H1 (cell line): ENCODE results near the gene POLR2L. TPM values are rescaled to one million over a fixed set of nuclear protein-coding genes. Genes with fewer than 3 reads are reported as not detected.

Experiments used
- CTCF ChIA-PET: fragments of 300-600 bp; sonication (Branson Sonifier 250); formaldehyde crosslinking; loops from one replicate; lab custom pipeline; 2021; ENCODE audit not compliant: partially characterized antibody; lab: Charles Lee
- POLR2A ChIA-PET: fragments of 300-600 bp; sonication (Branson Sonifier 250); formaldehyde crosslinking; loops from one replicate; lab custom pipeline; 2021; ENCODE audit warnings: inconsistent platforms; ENCODE audit not compliant: partially characterized antibody; lab: Charles Lee
- DNase-seq, 2 experiments: peaks; one replicate each; pipeline versions ENCODE4 v3.0.0 to v3.0.0-alpha.2; 2010 to 2022; ENCODE audit warnings: low spot score in 2 of 2, low read depth in 1 of 2, mixed read lengths in 1 of 2
- FAIRE-seq: peaks from 2 replicates; lab custom pipeline; 2011; peaks lifted over from hg19 to GRCh38; lab: Jason Lieb, UNC
- H2AFZ ChIP-seq: 2 replicates; pipeline ENCODE4 v1.8.1; 2012; ENCODE audit warnings: low read length, inconsistent platforms
- H2AK5ac ChIP-seq: 2 replicates; pipeline ENCODE4 v1.6.1; 2013; ENCODE audit warnings: low read depth, low read length
- H2BK120ac ChIP-seq: replicated peaks from 2 replicates; pipeline ENCODE3; 2013; ENCODE audit warnings: low read depth, low read length, inconsistent platforms
- H2BK12ac ChIP-seq: 2 replicates; pipeline ENCODE4 v1.6.1; 2013; ENCODE audit warnings: low read depth, low read length
- H2BK15ac ChIP-seq: 2 replicates; pipeline ENCODE4 v1.6.1; 2013; ENCODE audit warnings: low read length
- H2BK20ac ChIP-seq: 2 replicates; pipeline ENCODE4 v1.6.1; 2013; ENCODE audit warnings: low read length
- H2BK5ac ChIP-seq: 2 replicates; pipeline ENCODE4 v1.6.1; 2013; ENCODE audit warnings: low read depth, low read length
- H3K14ac ChIP-seq: 2 replicates; pipeline ENCODE4 v1.6.1; 2013; ENCODE audit warnings: inconsistent platforms; ENCODE audit not compliant: insufficient read length
- H3K18ac ChIP-seq: 2 replicates; pipeline ENCODE4 v1.6.1; 2013; ENCODE audit warnings: low read length; ENCODE audit errors: extremely low read depth
- H3K23ac ChIP-seq: 2 replicates; pipeline ENCODE4 v1.6.1; 2013; ENCODE audit warnings: inconsistent platforms; ENCODE audit not compliant: insufficient read length
- H3K23me2 ChIP-seq: 2 replicates; pipeline ENCODE4 v1.6.1; 2013; ENCODE audit warnings: low read depth, low read length
- H3K27ac ChIP-seq: 2 replicates; pipeline ENCODE4 v1.6.1; 2011; ENCODE audit warnings: low read depth, low read length, inconsistent platforms
- H3K27me3 ChIP-seq, 4 experiments: replicated peaks in 1 of 4; 1 replicate in 1 of 4; 2 replicates in 3 of 4; pipeline versions ENCODE4 v1.6.1 to v1.8.1; 2011 to 2013; ENCODE audit warnings: low read length in 3 of 4, mild to moderate bottlenecking in 3 of 4, inconsistent platforms in 2 of 4, mixed read lengths in 2 of 4, moderate library complexity in 1 of 4; ENCODE audit not compliant: control insufficient read depth in 3 of 4, insufficient read depth in 3 of 4; ENCODE audit errors: extremely low read depth in 1 of 4
- H3K36me3 ChIP-seq, 4 experiments: 2 replicates each; pipeline versions ENCODE4 v1.6.1 to v1.8.1; 2011 to 2013; ENCODE audit warnings: mild to moderate bottlenecking in 4 of 4, low read length in 3 of 4, moderate library complexity in 2 of 4, control low read depth in 1 of 4, inconsistent platforms in 1 of 4; ENCODE audit not compliant: insufficient read depth in 4 of 4, control insufficient read depth in 2 of 4
- H3K4ac ChIP-seq: replicated peaks from 2 replicates; pipeline ENCODE3; 2013; ENCODE audit warnings: low read length, low read depth, mixed read lengths, inconsistent platforms; ENCODE audit not compliant: insufficient read length
- H3K4me1 ChIP-seq, 4 experiments: replicated peaks in 1 of 4; 1 replicate in 1 of 4; 2 replicates in 3 of 4; pipeline versions ENCODE4 v1.6.1 to v1.8.1; 2011 to 2013; ENCODE audit warnings: low read length in 3 of 4, inconsistent platforms in 2 of 4, mixed read lengths in 1 of 4; ENCODE audit not compliant: insufficient read depth in 4 of 4, control insufficient read depth in 3 of 4
- H3K4me2 ChIP-seq, 2 experiments: 2 replicates each; pipeline versions ENCODE4 v1.6.1 to v1.8.1; 2011 to 2013; ENCODE audit warnings: low read depth in 2 of 2, low read length in 2 of 2, control low read depth in 1 of 2, inconsistent platforms in 1 of 2, mild to moderate bottlenecking in 1 of 2; ENCODE audit not compliant: insufficient read depth in 1 of 2
- H3K4me3 ChIP-seq, 4 experiments: fragments of 200-600, 300-600 bp in 1 of 4; sonication (generic), shearing (Covaris generic), sonication (Bioruptor Twin) in 1 of 4; 2 replicates each; pipeline versions ENCODE4 v1.5.1 to v1.8.1; 2011 to 2016; ENCODE audit warnings: low read length in 4 of 4, low read depth in 3 of 4, control low read depth in 2 of 4, inconsistent platforms in 2 of 4, mild to moderate bottlenecking in 2 of 4, mixed read lengths in 1 of 4, moderate library complexity in 1 of 4; ENCODE audit not compliant: insufficient read depth in 2 of 4; ENCODE audit errors: extremely low read depth in 1 of 4
- H3K56ac ChIP-seq: replicated peaks from 2 replicates; pipeline ENCODE3; 2013; ENCODE audit warnings: low read depth, mild to moderate bottlenecking, mixed read lengths, low read length, inconsistent platforms; ENCODE audit not compliant: insufficient read length
- H3K79me1 ChIP-seq: 2 replicates; pipeline ENCODE4 v1.6.1; 2013; ENCODE audit warnings: low read depth, low read length, control low read depth
- H3K79me2 ChIP-seq, 2 experiments: 2 replicates each; pipeline versions ENCODE4 v1.6.1 to v1.8.1; 2012 to 2013; ENCODE audit warnings: low read length in 2 of 2, mild to moderate bottlenecking in 2 of 2, inconsistent platforms in 1 of 2; ENCODE audit not compliant: insufficient read depth in 2 of 2, control insufficient read depth in 1 of 2
- H3K9ac ChIP-seq, 4 experiments: replicated peaks in 1 of 4; 1 replicate in 1 of 4; 2 replicates in 3 of 4; pipeline versions ENCODE4 v1.6.1 to v1.8.1; 2011 to 2013; ENCODE audit warnings: low read depth in 3 of 4, low read length in 3 of 4, control low read depth in 2 of 4, mild to moderate bottlenecking in 2 of 4, moderate library complexity in 2 of 4, inconsistent platforms in 1 of 4; ENCODE audit errors: extremely low read depth in 1 of 4
- H3K9me3 ChIP-seq, 2 experiments: 2 replicates each; pipeline versions ENCODE4 v1.6.1 to v1.8.1; 2012 to 2013; ENCODE audit warnings: mild to moderate bottlenecking in 2 of 2, moderate library complexity in 2 of 2, control low read depth in 1 of 2, inconsistent platforms in 1 of 2, low read depth in 1 of 2, low read length in 1 of 2, mixed read lengths in 1 of 2; ENCODE audit not compliant: insufficient read depth in 2 of 2
- H4K20me1 ChIP-seq, 2 experiments: replicated peaks in 1 of 2; 2 replicates each; pipeline versions ENCODE3 to v1.8.1; 2011 to 2013; ENCODE audit warnings: inconsistent platforms in 2 of 2, low read length in 2 of 2, mild to moderate bottlenecking in 1 of 2; ENCODE audit not compliant: insufficient read depth in 2 of 2, control insufficient read depth in 1 of 2
- H4K5ac ChIP-seq: 2 replicates; pipeline ENCODE4 v1.6.1; 2013; ENCODE audit warnings: low read length, low read depth, mixed read lengths, inconsistent platforms; ENCODE audit not compliant: insufficient read length
- H4K8ac ChIP-seq: 2 replicates; pipeline ENCODE4 v1.8.0; 2013; ENCODE audit warnings: mild to moderate bottlenecking, moderate library complexity, low read length, inconsistent platforms; ENCODE audit not compliant: insufficient read depth; ENCODE audit errors: extremely low read depth
- H4K91ac ChIP-seq: replicated peaks from 2 replicates; pipeline ENCODE3; 2013; ENCODE audit warnings: low read length, mixed read lengths, inconsistent platforms; ENCODE audit not compliant: insufficient read length
- HDAC2 ChIP-seq, 2 experiments: fragments of 300-600 bp in 1 of 2; sonication (generic) in 1 of 2; IDR thresholded peaks; 2 replicates each; pipeline ENCODE4 v1.6.1; 2011 to 2012; ENCODE audit warnings: low read depth in 2 of 2, low read length in 2 of 2, mild to moderate bottlenecking in 2 of 2, moderate library complexity in 2 of 2, borderline replicate concordance in 1 of 2, inconsistent platforms in 1 of 2
- PHF8 ChIP-seq: fragments of 200-600 bp; sonication (generic); conservative IDR thresholded peaks from 2 replicates; pipeline ENCODE4 v1.7.1; 2012; ENCODE audit warnings: low read depth, mild to moderate bottlenecking, inconsistent platforms, low read length, moderate library complexity
- SIN3A ChIP-seq, 2 experiments: IDR thresholded peaks in 1 of 2; conservative IDR thresholded peaks in 1 of 2; 2 replicates each; pipeline ENCODE4 v1.6.1; 2011 to 2012; ENCODE audit warnings: low read length in 2 of 2, improper control_type of control experiment in 1 of 2, low read depth in 1 of 2, mild to moderate bottlenecking in 1 of 2
- SIX5 ChIP-seq: IDR thresholded peaks from 2 replicates; pipeline ENCODE4 v1.6.1; 2011; ENCODE audit warnings: mild to moderate bottlenecking, low read depth, low read length
- WGBS, 2 experiments: shearing (Covaris generic) in 1 of 2; methylation state at CpG; one replicate each; pipeline versions ENCODE4 v1.1.6 to v1.1.7; 2013 to 2015; ENCODE audit warnings: low lambda C conversion rate in 2 of 2, mixed read lengths in 2 of 2, inconsistent platforms in 1 of 2, low coverage in 1 of 2, missing lambda C conversion rate in 1 of 2; ENCODE audit not compliant: insufficient replicate concordance in 2 of 2, insufficient coverage in 1 of 2, insufficient read length in 1 of 2; ENCODE audit errors: extremely low coverage in 1 of 2, missing lambda C conversion rate in 1 of 2; 5-methylcytosine and 5-hydroxymethylcytosine counted together
- polyA plus RNA-seq, 7 experiments: library from polyadenylated mRNA; depleted of rRNA in 3 of 7; stranded (reverse) in 5 of 7; unstranded in 2 of 7; fragments of >200 nt in 5 of 7; fragments of 200-250 nt in 2 of 7; gene quantifications; 1 replicate in 5 of 7; 2 replicates in 1 of 7; 4 replicates in 1 of 7; pipeline versions ENCODE4 v1.2.1 to v1.2.3, GENCODE V29; 2011 to 2013; ENCODE audit warnings: missing spikeins in 2 of 7, mixed read lengths in 2 of 7
- total RNA-seq: library from RNA; stranded (reverse); fragmentation: NEBNext Ultra II Directional; extraction: Animal tissue kit (Norgen Biotek cat#: 25700); gene quantifications from 2 replicates; pipeline ENCODE4 v1.2.1, GENCODE V29; 2021

The POLR2L gene
- total and polyA plus RNA-seq, 2 of the 8 experiments (the other 6 are each of a cell fraction or from before 2014, with no cell fraction given), result 140 to 151 TPM

- ChIA-PET POLR2A (interaction anchor here (0.6 to 1.5 kb wide), 4 partner anchors 8 to 84 kb away, joined by 3 to 6 read pairs (median 4); no protein-coding TSS in a partner anchor), CTCF (interaction anchor here (0.7 to 4.9 kb wide), 7 partner anchors 8 to 164 kb away, joined by 4 to 25 read pairs (median 7); no protein-coding TSS in a partner anchor)
- H3K4me3 ChIP-seq, result no peak overlapping the region
- no peak overlapping the region for H4K5ac ChIP-seq
- H3K9me3 ChIP-seq, result no peaks in the 10 kb centered on the region
- peaks cover 2 to 12% (median 7%) of the 10 kb centered on the region in 4 experiments; a peak in 4 of 8 replicates for H3K36me3 ChIP-seq
- FAIRE-seq (no peak), DNase-seq (no peak)
- no peak overlapping the region for H2BK12ac ChIP-seq
- no peak overlapping the region for H2AFZ ChIP-seq
- no peak overlapping the region for H3K4me2 ChIP-seq
- WGBS, 2 experiments, result 96% methylated on average over 14 of the region's 14 CpGs; no CpG with 5 or more reads in 1 of the 2 experiments
- H2BK5ac ChIP-seq, result no peak overlapping the region
- no peak overlapping the region for H2AK5ac ChIP-seq
- H3K79me2 ChIP-seq, result no peaks in the 10 kb centered on the region
- H3K79me1 ChIP-seq, result no peaks in the 10 kb centered on the region
- no peak overlapping the region for H3K14ac ChIP-seq
- H3K27me3 ChIP-seq, result no peaks in the 10 kb centered on the region
- H2BK120ac ChIP-seq, result no peak overlapping the region
- H3K9ac ChIP-seq, result no peak overlapping the region
- H4K91ac ChIP-seq, result no peak overlapping the region
- peaks cover 0 to 5% (median 2%) of the 10 kb centered on the region in 4 experiments; a peak in 2 of 7 replicates for H3K4me1 ChIP-seq
- H3K56ac ChIP-seq, result no peak overlapping the region
- no peak overlapping the region for H3K27ac ChIP-seq
- no peak overlapping the region for H3K18ac ChIP-seq
- H3K23ac ChIP-seq, result no peak overlapping the region
- H2BK15ac ChIP-seq, result no peak overlapping the region
- H4K20me1 ChIP-seq, result peaks cover 3 to 22% of the 10 kb centered on the region in 2 experiments
- no peak overlapping the region for H2BK20ac ChIP-seq
- H3K4ac ChIP-seq, result no peak overlapping the region
- H3K23me2 ChIP-seq, result no peaks in the 10 kb centered on the region
- no peak overlapping the region; the same call in 1 of the 2 replicates for H4K8ac ChIP-seq
- no peak for TF ChIP-seq HDAC2 (IDR thresholded peaks at IDR 0.05; ENCODE audit: borderline replicate concordance in 1 of 2, low read depth in 2 of 2, low read length in 2 of 2)
- no peak for TF ChIP-seq SIN3A (conservative IDR thresholded peaks at IDR 0.05 in 1 of 2, IDR thresholded peaks at IDR 0.05 in 1 of 2; ENCODE audit: low read depth in 1 of 2, low read length in 2 of 2)
- no peak for TF ChIP-seq PHF8
- no peak for TF ChIP-seq SIX5
Measured at GRCh38 chr11:887589-887988, 45.3 kb upstream of the POLR2L start.
